OCI-M2 (cell line): ENCODE data around the gene IRS2.

Source experiments
- DNase-seq: peaks from one replicate; lab custom pipeline; 2025; ENCODE audit not compliant: unreplicated experiment; lab: John Stamatoyannopoulos, UW

Gene IRS2

GRCh38 chr13:109756778-109757177 is 29.6 kb downstream of the IRS2 start:
- no peak for DNase-seq

DNA sequence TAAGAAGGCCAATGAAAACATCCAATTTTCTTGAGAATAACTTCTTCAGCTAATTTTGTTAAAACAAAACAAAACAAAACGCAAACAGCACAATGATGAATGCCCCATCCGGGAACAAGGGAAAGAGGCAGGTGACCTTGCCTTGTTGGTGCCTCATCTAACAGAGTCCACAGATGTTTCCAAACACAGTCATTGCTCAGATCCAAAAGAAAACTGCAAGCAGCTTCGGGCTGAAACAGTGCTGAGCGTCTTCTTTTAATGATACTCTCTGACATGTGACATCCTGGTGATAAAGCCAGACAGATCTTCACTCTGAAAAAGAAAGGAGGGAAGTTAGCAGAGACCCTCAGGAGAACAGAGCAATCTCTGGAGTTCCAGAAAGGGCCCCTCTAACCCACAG is 30.4 kb downstream of the IRS2 start:
- no peak for DNase-seq

GRCh38 chr13:109755551-109755950 is 30.8 kb downstream of the IRS2 start:
- DNase-seq: no peak

DNA sequence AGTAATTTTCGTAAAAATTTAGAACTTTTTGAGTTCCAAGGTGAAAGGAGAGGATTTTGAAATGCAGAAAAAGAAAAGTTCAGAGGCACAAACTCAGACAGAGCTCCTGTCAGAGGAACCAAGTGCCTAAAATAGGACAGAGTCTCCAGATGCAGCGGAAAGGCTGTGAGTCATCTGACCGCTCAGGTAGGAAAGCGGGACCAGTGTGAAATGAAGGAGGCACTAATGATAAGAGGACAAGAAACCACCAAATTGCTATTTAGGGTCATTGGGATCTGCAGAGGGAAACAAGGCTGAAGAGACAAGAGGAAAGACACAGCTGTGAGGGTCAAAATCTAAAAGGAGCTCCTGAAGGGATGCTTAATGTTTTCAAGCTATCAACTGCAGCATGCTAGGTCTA is 34.9 kb downstream of the IRS2 start:
- DNase-seq: no peak

GRCh38 chr13:109750221-109750775 is 36.1 kb downstream of the IRS2 start:
- DNase-seq: no peak

GRCh38 chr13:109749365-109749764 is 37.0 kb downstream of the IRS2 start:
- DNase-seq: no peak

GRCh38 chr13:109748677-109749076 is 37.7 kb downstream of the IRS2 start:
- no peak for DNase-seq

GRCh38 chr13:109747524-109747923 is 38.9 kb downstream of the IRS2 start:
- DNase-seq: no peak

DNA sequence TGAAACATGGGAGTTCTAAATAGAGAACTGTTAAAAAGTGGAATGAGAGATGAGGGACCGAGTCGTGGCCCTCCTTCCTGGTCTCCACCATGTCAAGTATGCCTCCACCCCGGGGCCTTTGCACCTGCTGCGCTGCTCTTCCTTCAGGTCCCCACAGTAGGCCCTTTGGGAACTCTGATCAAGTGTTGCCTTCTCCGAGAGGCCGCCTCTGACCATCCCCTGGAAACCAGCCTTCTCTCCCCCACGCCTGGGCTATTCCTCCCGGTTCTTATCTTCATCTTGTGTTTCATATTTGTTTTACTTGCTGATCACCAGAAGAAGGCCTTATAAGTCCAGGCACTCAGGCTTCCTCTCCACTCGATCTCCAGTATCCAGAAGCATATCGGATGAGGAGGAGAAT is 40.0 kb downstream of the IRS2 start:
- DNase-seq: no peak

GRCh38 chr13:109745702-109746101 is 40.7 kb downstream of the IRS2 start:
- no peak for DNase-seq

GRCh38 chr13:109745060-109745459 is 41.3 kb downstream of the IRS2 start:
- no peak for DNase-seq

DNA sequence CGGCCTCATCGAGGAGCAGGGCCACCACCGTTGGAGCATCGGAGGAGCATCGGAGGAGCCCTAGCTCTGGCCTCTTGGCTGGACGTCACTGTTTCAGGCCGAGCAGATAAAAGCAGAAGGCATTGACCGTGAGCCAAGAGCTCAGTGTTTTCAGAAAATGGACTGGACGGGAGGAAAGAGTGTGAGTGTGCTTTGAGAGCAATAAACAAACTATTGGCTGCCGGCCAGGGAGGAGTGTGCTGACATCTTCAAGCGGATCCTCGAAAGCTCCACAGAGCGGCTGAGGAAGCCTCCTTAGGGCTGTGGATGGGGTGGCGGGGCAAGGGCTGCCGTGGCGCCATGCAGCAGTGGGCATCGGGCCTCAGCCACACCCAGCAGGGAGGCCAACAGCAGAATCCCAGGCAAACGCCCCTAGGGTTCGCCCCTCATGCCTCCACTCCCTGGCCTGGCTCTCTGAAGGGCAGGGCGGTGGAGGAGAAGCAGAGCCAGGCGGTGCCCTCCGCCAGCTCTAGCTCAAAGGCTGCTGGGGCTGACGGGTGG is 41.8 kb downstream of the IRS2 start:
- DNase-seq: no peak

DNA sequence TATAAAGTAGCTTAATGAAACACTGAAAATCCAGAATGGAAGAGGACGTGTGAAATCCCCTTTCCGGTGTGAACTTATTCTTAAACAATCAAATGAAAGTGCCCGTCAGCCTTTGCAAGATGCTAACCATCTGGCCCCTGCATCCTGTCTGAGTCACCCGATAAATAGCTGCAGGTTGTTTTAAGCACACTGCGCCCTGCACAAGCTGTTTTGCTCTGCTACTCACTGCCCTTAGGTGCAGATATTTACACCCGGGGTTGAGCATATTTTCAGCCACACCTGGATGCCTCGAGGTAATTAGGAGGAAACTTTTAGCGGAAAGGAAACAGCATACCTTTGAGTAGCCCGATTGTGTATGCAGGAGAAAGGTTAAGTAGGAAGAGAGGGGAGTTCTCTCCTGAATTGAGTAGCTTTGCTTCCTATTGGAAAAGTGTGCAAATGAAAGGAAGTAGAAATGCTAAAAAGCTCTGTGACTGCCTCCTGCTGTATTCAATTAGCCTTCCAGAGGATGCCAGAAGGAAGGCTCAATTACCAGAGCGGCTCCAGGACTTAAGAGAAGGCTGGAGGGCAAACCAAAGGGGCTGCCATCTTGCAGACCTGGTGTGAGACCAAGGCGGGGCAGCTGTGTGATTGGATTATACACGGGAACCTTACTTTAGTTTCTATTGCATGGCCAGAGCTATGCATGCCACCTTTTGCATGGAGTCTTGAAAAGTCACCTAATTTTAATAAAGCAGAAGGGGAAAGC is 42.5 kb downstream of the IRS2 start:
- no peak for DNase-seq

DNA sequence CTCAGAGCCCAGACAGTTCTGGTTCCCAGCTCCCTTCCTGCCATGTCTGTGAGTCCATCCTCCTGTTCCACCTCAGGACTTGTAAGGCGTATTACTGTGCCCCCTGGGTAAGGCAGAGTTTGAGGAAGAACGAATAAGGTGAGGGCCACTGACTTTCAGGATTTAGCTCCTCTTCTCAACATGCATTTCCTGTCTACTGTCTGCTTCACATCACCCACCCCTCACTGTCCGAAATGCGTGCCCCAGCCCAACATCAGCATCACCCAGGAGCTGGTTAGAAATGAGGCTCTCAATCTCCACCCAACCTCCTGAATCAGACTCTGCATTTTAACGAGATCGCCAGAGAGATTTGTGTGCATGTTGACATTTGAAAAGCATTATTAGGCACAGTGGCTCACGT is 44.4 kb downstream of the IRS2 start:
- DNase-seq: no peak

DNA sequence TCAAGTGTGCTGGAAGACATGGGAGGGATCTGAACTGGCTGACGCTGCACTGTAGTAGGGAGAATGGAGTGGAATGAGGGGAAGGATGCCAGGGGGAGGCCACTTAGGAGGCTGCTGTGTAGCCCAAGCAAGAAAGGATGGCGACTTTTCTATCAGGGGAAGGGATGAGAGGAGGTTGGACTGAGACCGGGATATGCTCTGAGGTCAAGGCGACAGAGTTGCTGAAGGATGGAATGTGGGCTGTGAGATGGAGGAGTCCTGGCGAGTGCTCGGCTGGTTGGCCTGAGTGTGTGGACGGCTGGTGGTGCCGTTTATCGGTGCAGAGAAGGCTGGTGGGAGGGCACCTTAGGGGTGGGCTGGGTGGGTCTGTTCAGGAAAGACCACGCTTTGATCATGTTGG is 45.7 kb downstream of the IRS2 start:
- DNase-seq: no peak

GRCh38 chr13:109740121-109740520 is 46.3 kb downstream of the IRS2 start:
- no peak for DNase-seq

DNA sequence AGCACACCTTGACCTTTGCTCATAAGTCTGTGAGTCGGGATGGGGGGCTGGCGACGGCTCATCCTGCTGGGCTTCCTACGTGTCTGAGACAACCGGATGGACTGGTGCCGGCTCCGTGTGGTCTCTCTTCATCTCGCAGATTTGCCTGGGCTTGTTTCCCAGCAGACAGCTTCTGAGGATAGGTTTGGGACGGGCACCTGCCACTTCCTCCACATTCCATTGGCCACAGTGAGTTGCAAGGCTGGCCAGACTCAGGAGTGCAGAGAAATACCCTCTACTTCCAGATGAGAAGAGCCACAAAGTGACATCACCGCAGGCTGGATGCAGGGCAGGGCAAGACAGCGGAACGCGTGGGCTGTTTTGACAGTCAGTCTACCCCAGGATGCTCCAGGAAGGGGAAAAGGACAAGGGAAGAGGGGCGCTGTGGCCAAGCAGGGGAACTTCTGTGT is 48.1 kb downstream of the IRS2 start:
- no peak for DNase-seq

GRCh38 chr13:109737606-109738005 is 48.8 kb downstream of the IRS2 start:
- no peak for DNase-seq

GRCh38 chr13:109737046-109737573 is 49.3 kb downstream of the IRS2 start:
- DNase-seq: no peak

DNA sequence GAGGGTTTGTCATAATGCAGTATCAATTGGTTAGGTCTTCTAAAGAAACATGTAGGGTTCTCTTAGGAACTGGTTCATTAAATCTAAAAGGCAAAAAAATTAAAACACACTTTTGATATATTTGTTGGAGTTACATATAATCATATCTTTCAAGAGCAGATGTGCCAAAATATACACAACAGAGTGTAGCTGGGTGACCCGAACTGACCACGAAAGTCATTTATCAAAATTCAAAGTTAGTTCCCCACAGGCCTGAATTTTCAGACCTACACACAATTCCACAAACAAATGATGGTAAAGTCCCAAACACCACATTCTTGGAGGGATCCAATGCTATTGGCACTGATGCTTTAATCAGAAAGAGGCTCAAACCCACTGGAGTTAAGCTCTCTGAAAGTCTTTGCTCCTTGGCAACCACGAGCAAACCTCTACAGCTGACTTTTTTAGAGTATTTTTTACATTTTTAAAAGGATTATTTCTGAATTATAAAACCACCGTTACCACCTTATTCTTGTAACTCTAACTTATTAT is 50.9 kb downstream of the IRS2 start:
- no peak for DNase-seq

DNA sequence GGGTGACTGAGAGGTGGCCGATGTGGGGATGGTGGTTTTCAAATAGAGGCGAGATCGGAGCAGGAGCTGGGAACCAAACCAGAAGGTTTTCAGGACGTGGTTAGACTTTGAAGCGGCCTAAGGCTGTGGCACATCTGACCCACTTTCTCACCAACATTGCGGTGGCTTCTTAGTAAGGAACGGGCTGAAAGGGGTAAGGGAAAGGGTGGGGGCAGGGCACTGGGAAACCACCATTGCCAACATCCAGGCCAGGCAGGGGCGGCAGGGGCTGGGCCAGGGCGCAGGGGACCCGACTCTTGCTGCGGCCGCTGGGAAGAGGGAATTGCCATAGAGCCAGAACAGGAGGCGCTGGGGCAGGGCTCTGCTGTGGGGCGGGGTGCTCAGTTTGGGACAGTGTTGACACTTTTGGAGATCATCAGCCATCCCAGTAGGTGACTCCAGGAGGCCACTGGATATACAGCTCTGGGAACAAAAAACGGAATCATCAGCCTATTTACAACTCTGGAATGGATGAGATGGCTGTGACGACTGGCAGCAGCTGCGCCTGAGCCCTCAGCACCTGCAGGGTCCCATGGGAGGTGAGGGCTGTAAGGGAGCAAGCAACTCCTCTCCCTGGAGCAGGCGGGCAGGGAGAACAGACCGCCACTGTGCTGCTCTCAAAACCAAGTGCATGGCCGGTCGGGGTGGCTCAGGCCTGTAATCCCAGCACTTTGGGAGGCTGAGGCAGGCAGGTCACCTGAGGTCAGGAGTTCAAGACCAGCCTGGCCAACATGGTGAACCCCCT is 52.2 kb downstream of the IRS2 start:
- no peak for DNase-seq
